Sciatic nerve (tissue), 2 donors: ENCODE results near the gene CYLD. TPM values are rescaled to one million over a fixed set of nuclear protein-coding genes. Genes with fewer than 3 reads are reported as not detected.

Experiments used
- ATAC-seq: fragments of 200-7000 bp; cut with Tn5 transposase; one replicate; pipeline ENCODE4 v1.9.1; 2020; ENCODE audit warnings: mild to moderate bottlenecking, moderate library complexity
- DNase-seq: peaks from one replicate; pipeline ENCODE4 v3.0.0-alpha.2; 2020; ENCODE audit warnings: low spot score
- intact Hi-C: fragments of 100-400 bp; cut with DNase I; formaldehyde crosslinking; loops from one replicate; pipeline ENCODE4 v1.14.2; 2022
- total RNA-seq: library from RNA; stranded (reverse); fragmentation: NEBNext Ultra II Directional; extraction: Animal tissue kit (Norgen Biotek cat#: 25700); gene quantifications from one replicate; pipeline ENCODE4 v1.2.1, GENCODE V29; 2021
- donor health status: DM: no; HTN: no; CAD: no.
- donor health status: DM: no; HTN: no; CAD: no.

The CYLD gene
- total RNA-seq, 1 donor from 2014 or later: 52.2 TPM

DNA sequence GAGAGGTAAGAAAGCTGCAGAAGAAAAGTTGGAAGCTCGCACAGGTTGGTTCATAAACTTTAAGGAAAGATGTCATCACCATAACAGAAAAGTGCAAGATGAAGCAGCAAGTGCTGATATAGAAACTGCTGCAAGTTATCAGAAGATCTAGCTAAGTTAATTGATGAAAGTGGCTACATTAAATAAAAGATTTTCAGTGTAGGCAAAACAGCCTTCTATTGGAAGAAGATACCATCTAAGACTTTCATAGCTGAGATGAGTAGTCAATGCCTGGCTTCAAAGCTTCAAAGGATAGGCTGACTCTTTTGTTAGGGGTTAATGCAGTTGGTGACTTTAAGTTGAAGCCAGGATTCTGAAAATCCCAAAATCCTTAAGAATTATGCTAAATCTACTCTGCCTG is 24.0 kb downstream of the CYLD start:
- DNase-seq: no peak
- intact Hi-C loops: no loop called here
- no peak for ATAC-seq

DNA sequence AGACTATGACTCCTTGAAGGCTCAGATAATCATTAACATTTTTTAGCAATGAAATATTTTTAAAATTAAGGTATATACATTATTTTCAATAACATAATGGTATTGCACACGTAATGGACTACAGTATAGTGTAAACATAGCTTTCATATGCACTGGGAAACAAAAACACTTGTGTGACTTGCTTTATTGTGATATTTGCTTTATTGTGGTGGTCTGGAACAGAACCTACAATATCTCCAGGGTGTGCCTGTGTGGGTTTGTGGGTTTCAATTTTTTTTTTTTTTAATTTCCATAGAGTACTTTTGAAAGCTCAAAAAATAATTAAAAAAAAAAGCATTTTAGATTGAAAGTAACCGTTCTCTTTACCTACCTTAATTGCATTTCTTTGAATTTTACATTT is 25.3 kb downstream of the CYLD start:
- DNase-seq (no peak), ATAC-seq (no peak)
- intact Hi-C loops: no loop called here

DNA sequence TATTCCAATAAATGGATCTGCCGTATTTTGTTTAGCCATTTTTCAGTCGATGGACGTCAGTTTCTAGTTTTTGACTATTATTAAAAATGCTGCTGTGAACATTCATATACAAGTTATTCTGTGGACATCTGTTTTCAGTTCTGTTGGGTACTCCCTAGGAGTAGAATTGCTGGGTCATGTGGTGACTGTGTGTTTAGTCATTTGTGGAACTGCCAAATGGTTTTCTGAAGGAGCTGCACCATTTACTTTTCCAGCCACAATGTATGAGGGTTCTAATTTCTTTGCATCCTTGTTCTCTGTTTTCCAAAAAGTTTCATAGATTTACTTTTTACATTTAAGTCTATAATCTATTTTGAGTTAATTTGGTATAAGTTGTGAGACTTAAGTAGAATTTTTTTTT is 29.5 kb downstream of the CYLD start:
- DNase-seq: no peak
- no peak for ATAC-seq
- intact Hi-C loops: no loop called here

DNA sequence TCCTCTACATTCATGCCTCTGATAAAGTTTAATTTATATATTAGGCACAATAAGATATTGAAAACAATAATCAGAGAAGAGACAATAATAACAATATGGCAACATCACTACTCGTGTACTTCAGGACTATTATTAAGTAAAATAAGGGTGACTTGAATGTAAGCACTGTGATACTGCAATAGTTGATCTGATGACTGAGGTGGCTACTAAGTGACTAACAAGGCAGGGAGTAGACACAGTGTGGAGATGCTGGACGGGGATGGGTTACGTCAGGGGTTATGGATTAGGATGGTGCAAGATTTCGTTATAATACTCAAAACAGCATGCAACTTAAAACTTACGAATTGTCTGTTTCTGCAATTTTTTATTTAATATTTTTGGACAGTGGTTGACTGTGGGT is 32.5 kb downstream of the CYLD start:
- ATAC-seq (no peak), DNase-seq (no peak)
- intact Hi-C loops: no loop called here

DNA sequence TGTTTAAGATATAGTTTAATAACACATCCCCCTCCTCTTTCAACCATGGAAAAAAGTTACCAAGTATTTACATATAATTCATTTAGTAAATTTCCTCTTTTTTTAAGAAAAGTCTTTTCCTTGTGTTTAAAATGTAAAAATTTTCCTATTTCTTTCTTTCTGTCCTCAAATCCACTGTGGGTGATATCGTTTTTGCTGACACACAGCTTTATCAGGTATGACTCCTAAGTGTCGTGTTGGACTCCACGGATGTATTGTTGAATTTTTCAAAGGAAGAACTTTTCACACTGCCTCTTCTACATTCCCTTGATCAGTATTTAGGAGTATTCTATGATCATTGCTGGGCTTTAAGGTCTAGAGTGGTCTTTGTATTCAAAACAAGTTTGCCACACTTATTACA is 33.1 kb downstream of the CYLD start:
- intact Hi-C loops: no loop called here
- DNase-seq (no peak), ATAC-seq (no peak)

DNA sequence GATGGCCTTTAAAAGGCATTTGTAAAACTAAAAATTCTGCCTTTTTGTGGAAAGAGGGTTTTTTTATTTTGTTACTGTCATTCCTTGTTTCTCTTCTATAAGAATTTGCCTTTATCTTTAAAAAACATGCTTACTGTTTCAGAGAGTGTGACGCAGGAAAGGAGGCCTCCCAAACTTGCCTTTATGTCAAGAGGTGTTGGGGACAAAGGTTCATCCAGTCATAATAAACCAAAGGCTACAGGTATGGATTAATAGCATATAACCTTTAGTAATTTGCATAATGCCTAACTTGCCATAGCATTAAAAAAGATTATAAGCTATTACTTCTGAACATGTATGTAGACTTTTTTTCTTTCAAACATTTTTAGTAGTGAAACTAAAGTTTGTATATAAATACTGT is 34.2 kb downstream of the CYLD start:
- intact Hi-C loops: no loop called here
- DNase-seq (no peak), ATAC-seq (no peak)

DNA sequence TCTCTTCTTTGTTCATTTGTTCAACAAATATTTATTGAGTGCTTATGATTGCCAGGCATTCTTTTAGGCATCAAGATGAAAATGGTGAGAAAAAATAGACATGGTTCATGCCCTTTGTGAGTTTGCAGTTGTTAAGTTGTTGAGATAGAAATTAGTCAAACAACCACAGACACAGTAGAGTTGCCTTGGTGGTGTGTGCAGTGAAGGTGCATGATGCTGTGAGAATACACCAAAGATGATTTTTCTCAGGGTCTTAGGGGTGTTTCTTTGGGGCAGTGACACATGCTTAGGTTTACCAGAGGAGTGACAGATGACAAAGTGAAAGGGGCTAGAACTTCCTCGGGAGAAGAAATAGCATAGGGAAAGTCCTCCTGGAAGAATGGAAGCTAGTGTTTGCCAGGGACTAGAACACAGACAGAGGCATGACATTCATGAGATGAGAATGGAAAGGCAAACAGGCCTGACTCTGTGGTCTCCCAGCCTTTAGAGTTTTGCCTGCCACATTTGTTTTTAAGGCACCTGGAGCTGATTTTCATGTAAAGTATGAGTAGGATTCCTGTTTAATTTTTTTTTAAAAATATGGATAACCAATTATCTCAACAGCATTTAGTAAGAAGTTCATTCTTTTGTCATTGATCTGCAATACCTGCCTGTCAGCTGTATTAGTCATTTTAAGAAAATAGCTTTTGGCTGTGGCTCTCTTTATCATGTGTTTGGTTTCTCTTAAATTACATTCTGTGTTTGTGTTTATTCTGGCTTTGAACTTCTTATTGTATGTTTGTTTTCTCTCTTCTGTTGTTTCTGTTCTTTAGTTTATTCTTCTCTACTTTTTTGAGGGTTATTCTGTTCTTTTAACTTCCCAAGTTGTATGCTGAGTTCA is 36.6 kb downstream of the CYLD start:
- intact Hi-C loops: no loop called here
- no peak for ATAC-seq
- DNase-seq: no peak

DNA sequence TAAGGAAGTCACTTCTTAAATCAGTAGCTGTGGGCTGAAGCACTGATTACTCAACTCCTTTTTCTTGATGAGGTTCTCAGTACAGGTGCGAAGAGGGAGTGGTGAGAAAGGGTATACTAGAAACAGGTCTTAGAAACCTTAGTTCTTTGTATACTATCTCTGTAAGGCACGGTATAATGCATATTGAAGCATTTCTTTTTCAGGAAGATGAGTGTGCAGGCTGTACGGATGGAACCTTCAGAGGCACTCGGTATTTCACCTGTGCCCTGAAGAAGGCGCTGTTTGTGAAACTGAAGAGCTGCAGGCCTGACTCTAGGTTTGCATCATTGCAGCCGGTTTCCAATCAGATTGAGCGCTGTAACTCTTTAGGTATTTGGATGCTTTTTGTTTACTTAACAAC is 39.2 kb downstream of the CYLD start:
- no peak for DNase-seq
- intact Hi-C loops: no loop called here
- no peak for ATAC-seq

DNA sequence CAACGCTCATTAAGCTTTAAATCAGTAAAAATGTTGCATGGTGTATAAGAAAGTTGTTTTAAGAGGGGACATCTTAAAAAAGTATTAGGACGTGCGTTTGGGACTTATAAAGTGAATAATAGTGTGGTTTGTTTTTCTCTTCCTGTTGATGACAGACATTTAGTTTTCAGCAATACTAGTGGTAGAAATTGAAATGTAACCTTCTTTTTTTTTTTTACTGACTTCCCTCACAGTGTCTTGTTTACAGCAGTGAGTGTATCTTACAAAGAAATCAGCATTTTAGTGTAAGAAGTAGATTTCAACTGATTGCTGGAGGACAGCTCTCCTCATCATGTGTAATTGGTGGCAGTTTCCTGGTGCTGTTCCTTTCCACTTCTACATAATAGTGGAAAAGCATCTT is 39.6 kb downstream of the CYLD start:
- ATAC-seq: no peak

DNA sequence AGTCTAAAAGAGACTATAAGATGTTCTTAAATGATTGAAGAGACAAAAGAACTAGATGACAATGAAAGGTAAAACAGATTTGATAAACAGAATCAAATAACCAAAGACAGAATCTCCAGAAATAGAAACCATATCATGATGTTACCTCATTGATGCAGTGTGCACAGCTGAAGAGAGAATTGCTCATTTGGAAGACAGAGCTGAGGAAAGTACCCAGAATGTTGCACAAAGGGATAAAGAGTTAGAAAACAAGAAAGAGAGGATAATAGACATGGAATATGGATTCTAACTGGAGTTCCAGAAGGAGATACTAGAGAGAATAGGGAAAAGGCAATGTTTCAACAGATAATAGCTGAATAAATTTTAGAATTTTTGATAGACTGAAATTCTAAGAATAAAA is 47.9 kb downstream of the CYLD start:
- intact Hi-C loops: no loop called here
- DNase-seq (no peak), ATAC-seq (no peak)

More for the DNA sequence above, 39.6 kb downstream of the CYLD start:
- DNase-seq: no peak
- intact Hi-C loops: no loop called here

DNA sequence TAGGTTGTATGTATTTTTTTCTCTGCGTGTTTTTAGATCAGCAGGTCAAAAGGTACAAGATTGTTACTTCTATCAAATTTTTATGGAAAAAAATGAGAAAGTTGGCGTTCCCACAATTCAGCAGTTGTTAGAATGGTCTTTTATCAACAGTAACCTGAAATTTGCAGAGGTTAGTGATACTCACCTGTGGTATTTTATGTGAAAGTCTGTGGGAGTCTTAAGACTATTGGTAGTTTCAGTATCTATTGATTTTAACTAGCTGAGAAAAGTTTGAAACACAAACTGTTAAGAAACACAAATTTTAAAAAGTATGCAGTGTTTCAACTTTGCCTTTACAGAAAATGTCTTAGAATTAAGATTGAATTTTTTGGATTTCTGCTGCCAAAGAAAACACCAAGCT is 49.6 kb downstream of the CYLD start:
- ATAC-seq: no peak
- DNase-seq: no peak
- intact Hi-C loops: no loop called here

DNA sequence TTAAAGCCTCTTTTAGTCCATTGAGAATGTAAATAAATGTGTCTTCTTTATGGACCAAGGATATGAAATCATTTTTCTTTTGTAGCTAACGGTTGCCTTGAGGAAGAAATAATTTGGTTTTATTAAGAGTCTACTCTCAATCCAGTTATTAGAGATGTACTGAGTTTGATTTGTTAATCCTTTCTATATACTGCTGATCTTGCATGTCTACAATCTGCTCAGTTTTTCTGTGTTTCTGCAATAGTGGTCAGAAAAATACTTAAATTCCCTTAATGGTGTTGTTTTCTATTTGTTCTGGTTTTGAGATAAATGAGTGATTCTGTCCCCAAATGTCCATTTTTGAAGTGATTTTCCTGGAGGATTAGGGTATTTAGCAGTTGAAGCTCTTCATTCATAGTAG is 54.9 kb downstream of the CYLD start:
- no peak for ATAC-seq
- intact Hi-C loops: no loop called here
- no peak for DNase-seq

DNA sequence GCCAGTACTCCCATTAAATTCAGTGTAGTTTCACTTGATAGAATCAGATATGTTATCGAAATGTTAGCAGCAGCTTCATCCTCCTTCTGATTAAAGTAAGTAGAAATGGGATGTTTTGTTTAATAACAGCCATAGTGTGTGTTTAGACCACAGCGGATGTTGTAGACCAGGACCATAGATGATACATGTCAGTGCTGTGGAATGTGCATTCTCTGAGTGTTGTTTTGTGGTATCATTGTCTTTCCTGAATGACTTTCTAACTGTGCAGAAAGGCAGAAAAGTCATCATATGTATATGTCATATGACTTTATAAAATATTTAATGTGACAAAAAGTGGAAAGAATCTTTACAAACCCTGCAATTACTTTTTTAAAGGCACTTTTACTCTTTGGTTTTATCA is 55.6 kb downstream of the CYLD start:
- no peak for ATAC-seq
- intact Hi-C loops: no loop called here

DNA sequence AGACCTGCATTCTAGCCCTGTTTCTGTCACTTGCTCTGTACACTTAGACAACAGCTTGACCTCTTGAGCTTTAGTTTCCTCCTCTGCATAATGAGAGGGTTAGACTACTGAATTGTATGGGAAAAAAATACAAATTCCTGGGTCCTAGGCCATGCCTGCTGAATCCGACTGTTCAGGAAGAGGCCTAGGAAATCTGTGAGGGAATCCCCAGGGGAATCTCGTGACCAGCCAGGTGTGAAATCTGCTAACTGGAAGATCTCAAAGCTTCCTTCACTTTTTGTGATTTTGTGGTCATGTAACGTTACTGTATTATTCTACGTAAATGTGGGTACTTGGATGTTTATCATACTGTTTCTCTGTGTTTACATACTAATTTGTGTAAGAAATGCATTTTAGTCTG is 58.2 kb downstream of the CYLD start:
- ATAC-seq: no peak
- intact Hi-C loops: no loop called here
- no peak for DNase-seq

More for the DNA sequence above, 55.6 kb downstream of the CYLD start:
- DNase-seq: no peak

DNA sequence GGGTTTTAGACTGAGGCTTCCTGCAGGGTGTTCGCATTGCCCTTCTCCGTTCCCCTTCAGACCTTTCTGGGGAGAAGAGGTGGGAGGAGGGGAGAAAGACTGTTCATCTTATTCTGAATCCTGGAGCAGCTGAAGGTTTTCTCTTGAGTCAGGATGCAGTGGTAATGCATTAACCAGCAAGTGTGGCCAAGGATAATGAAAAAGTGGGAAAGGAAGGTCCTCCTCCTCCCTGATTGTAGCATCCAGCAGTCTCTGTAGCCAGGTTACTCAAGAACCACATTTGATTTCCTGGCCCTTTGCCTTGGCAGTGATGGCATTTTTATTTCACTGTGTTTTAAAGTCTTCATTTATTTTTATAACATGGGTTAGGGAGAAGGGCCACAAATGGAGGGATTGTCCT is 59.1 kb downstream of the CYLD start:
- no peak for ATAC-seq
- intact Hi-C loops: no loop called here
- DNase-seq: no peak

DNA sequence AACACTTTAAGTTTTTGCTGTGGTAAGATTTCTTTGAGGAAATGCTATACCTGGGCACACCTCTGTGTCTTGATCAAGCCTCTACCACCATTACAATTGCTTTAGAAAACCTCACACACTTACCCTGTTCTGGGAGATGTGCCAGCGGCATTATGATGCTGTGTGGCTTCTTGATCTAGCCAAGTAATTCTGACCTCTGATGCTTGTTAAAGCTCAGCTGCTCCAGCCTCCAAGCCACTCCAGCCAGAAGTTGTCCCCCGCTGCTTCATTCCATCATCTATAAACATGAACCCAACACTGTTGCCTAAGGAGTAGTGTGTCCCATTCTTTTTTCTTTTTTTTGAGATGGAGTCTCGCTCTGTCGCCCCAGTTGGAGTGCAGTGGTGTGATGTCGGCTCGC is 60.1 kb downstream of the CYLD start:
- DNase-seq: no peak
- intact Hi-C loops: no loop called here
- ATAC-seq: peak; percentile 41

DNA sequence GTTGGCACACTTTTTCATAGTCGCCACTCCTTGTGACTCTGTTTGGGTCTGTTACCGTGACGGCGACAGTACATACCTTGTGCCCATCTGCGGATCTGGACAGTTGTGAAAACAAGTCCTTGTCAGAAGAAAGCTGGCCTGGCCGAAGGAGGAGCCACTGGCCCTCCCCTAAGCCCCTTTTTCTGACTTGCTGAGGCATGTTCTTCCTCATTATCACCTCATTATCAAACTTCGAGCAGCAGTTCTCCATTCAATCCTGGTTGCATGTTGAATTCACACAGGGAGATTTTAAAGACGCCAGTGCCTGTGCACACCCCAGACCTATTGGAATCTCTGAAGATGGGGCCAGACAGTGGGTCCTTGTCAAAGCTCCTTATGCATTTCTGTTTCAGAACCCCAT is 61.1 kb downstream of the CYLD start:
- no peak for DNase-seq
- intact Hi-C loops: no loop called here
- no peak for ATAC-seq

DNA sequence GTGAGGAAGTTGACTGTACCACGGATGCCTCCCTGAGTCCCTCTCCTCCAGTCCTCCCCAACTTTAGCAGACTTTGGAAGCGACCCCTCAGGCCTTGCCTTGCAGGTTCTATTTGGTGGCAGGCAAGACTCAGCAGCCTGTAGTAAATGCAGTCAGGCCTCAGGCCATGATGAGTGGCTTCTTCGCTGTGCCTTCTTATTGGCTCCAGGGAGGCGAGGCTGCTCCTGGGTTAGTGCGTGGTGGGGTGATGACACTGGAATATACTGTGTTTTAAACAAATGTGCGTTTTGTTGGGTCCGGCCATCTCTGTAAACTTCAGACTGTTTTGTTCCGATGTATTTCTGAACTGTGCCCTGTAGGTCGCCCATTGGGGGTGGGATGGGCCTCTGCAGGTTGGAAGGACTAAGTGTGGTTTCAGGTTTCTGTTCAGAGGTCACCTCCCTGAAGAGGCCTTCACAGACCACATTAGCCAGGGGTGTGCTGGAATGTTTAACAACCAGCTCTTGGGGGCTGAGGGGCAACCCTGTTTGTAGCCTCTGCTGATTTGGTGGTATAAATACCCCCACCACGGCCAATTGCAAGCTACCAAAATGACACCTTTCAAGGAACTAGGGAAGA is 62.5 kb downstream of the CYLD start:
- ATAC-seq (no peak), DNase-seq (no peak)
- intact Hi-C loops: no loop called here

DNA sequence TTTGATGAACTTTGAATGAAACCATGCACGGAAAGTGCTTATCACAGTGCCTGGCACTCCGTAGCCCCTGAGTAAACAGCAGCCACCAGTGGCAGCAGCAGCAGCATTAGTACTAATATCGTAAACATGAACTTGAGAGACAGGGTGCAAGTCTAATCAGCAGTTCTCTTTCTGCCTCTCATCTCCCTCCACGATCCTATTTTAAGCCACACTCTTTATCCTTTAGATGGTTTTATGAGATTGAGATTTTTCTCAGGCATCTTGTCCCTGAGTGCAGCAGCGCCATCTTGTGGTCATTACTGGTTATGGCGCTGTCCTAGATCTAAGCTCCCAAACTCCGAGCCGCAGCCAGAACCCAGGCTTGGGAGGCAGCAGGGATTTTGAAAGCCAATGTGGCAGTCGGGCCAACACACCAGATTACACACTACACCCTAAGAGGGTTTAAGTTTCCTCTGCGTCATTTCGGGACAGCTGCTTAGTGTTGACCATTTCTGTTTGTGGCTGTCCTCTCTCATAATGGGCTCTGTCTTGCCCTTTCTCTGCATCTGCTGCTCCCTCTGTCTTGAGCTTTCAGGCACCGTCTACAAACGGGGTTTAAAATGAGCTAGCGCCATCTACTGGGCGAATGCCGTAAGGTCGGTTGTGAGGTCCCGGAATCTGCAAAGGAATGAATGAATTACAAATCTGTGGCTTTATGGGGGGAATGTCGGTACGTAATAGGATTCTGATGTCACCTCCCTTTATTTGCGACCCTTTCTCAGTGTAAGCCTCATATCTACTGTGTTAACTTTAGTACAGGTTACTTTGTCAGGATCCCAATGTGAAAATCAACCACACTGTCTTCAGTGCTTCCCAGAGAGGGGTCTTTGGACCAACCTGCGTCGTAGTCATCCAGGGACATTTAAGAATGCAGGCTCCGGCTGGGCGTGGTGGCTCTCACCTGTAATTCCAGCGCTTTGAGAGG is 64.5 kb downstream of the CYLD start:
- peak; percentile 95 for ATAC-seq
- peak; percentile 90 for DNase-seq
- intact Hi-C loops: no loop called here
